Loucy (cell line): ENCODE results near the gene TNFRSF19.

Experiments used
- H2AFZ ChIP-seq: fragments of 200-600 bp; sonication (generic); 2 replicates; pipeline ENCODE4 v1.6.0; 2016; ENCODE audit warnings: antibody characterized with exemption, mild to moderate bottlenecking, low read length, moderate library complexity
- H3F3A ChIP-seq: fragments of 200-600 bp; 2 replicates; pipeline ENCODE4 v1.6.0; 2016; ENCODE audit warnings: antibody characterized with exemption, low read depth, mild to moderate bottlenecking
- H3K27me3 ChIP-seq: fragments of 200-600 bp; sonication (generic); 2 replicates; pipeline ENCODE4 v1.6.1; 2014; ENCODE audit warnings: low read length, mild to moderate bottlenecking; ENCODE audit not compliant: insufficient read depth, poor library complexity, severe bottlenecking
- H3K36me3 ChIP-seq: fragments of 200-600 bp; sonication (generic); 2 replicates; pipeline ENCODE4 v1.6.1; 2016; ENCODE audit warnings: low read length; ENCODE audit not compliant: insufficient read depth
- H3K4me1 ChIP-seq: fragments of 200-600 bp; sonication (generic); 2 replicates; pipeline ENCODE4 v1.5.1; 2014; ENCODE audit warnings: low read length, mild to moderate bottlenecking; ENCODE audit not compliant: insufficient read depth, poor library complexity, severe bottlenecking
- H3K4me2 ChIP-seq: fragments of 200-600 bp; sonication (generic); 2 replicates; pipeline ENCODE4 v1.6.0; 2014; ENCODE audit warnings: antibody characterized with exemption, low read length, low read depth, mild to moderate bottlenecking; ENCODE audit not compliant: poor library complexity, severe bottlenecking
- H3K4me3 ChIP-seq: fragments of 200-600 bp; sonication (generic); 2 replicates; pipeline ENCODE4 v1.5.1; 2014; ENCODE audit warnings: low read length, mild to moderate bottlenecking, mixed read lengths; ENCODE audit not compliant: poor library complexity, severe bottlenecking
- H3K79me2 ChIP-seq: fragments of 200-600 bp; sonication (generic); 2 replicates; pipeline ENCODE4 v1.6.1; 2014; ENCODE audit warnings: low read length; ENCODE audit not compliant: insufficient read depth
- H3K9ac ChIP-seq: fragments of 200-600 bp; sonication (generic); 2 replicates; pipeline ENCODE4 v1.6.0; 2014; ENCODE audit warnings: mild to moderate bottlenecking, low read depth, low read length, moderate library complexity; ENCODE audit not compliant: poor library complexity, severe bottlenecking
- H3K9me2 ChIP-seq: fragments of 200-600 bp; sonication (generic); replicated peaks from 2 replicates; pipeline ENCODE4 v1.6.1; 2016; ENCODE audit warnings: low read depth, low read length, mixed read lengths
- H3K9me3 ChIP-seq: fragments of 200-600 bp; sonication (generic); 2 replicates; pipeline ENCODE4 v1.6.1; 2014; ENCODE audit warnings: mild to moderate bottlenecking, antibody characterized with exemption, low read length, low read depth; ENCODE audit not compliant: insufficient read depth
- H4K20me1 ChIP-seq: fragments of 200-600 bp; sonication (generic); 2 replicates; pipeline ENCODE4 v1.6.0; 2014; ENCODE audit warnings: antibody characterized with exemption, low read length, mild to moderate bottlenecking; ENCODE audit not compliant: insufficient read depth, poor library complexity, severe bottlenecking
- CTCF ChIP-seq: fragments of 200-600 bp; sonication (generic); conservative IDR thresholded peaks from 2 replicates; pipeline ENCODE4 v1.5.1; 2014; ENCODE audit warnings: mild to moderate bottlenecking, antibody characterized with exemption, low read length
- EZH2phosphoT487 ChIP-seq: fragments of 200-600 bp; IDR thresholded peaks from 2 replicates; pipeline ENCODE4 v1.6.1; 2018; ENCODE audit warnings: antibody characterized with exemption, mild to moderate bottlenecking, moderate library complexity, borderline replicate concordance

TNFRSF19 gene

GRCh38 chr13:23651439-23651838 is 81.2 kb downstream of the TNFRSF19 start:
- TF ChIP-seq CTCF (no peak), EZH2phosphoT487 (no peak)
- no peak overlapping the region for H3K4me2 ChIP-seq
- H3K4me3 ChIP-seq = no peak overlapping the region
- H3K27me3 ChIP-seq = peaks cover 90% of the 10 kb centered on the region
- no peaks in the 10 kb centered on the region for H3K79me2 ChIP-seq
- H3K36me3 ChIP-seq = no peaks in the 10 kb centered on the region
- no peaks in the 10 kb centered on the region for H3K9me2 ChIP-seq
- peaks cover 12% of the 10 kb centered on the region for H3K4me1 ChIP-seq
- H2AFZ ChIP-seq = no peak overlapping the region
- H3K9me3 ChIP-seq = no peaks in the 10 kb centered on the region
- H4K20me1 ChIP-seq = no peaks in the 10 kb centered on the region
- H3K9ac ChIP-seq = no peak overlapping the region
- H3F3A ChIP-seq = no peaks in the 10 kb centered on the region

GRCh38 chr13:23651887-23652286 is 81.7 kb downstream of the TNFRSF19 start:
- H3K9me3 ChIP-seq = no peaks in the 10 kb centered on the region
- H3K79me2 ChIP-seq = no peaks in the 10 kb centered on the region
- no peaks in the 10 kb centered on the region for H4K20me1 ChIP-seq
- no peaks in the 10 kb centered on the region for H3F3A ChIP-seq
- no peak overlapping the region for H3K4me2 ChIP-seq
- peak; percentile 76 for TF ChIP-seq EZH2phosphoT487
- no peak for TF ChIP-seq CTCF
- no peaks in the 10 kb centered on the region for H3K9me2 ChIP-seq
- peaks cover 90% of the 10 kb centered on the region for H3K27me3 ChIP-seq
- no peak overlapping the region for H3K9ac ChIP-seq
- no peak overlapping the region for H3K4me3 ChIP-seq
- no peak overlapping the region for H2AFZ ChIP-seq
- H3K36me3 ChIP-seq = no peaks in the 10 kb centered on the region
- peaks cover 12% of the 10 kb centered on the region for H3K4me1 ChIP-seq

GRCh38 chr13:23652909-23653726 is 82.9 kb downstream of the TNFRSF19 start:
- no peaks in the 10 kb centered on the region for H3K36me3 ChIP-seq
- H3K79me2 ChIP-seq = no peaks in the 10 kb centered on the region
- no peaks in the 10 kb centered on the region for H3F3A ChIP-seq
- H3K4me1 ChIP-seq = peaks cover 12% of the 10 kb centered on the region
- no peaks in the 10 kb centered on the region for H3K9me3 ChIP-seq
- H4K20me1 ChIP-seq = no peaks in the 10 kb centered on the region
- TF ChIP-seq CTCF (no peak), EZH2phosphoT487 (no peak)
- no peaks in the 10 kb centered on the region for H3K9me2 ChIP-seq
- no peak overlapping the region for H3K4me3 ChIP-seq
- H3K27me3 ChIP-seq = peaks cover 90% of the 10 kb centered on the region
- no peak overlapping the region for H2AFZ ChIP-seq
- no peak overlapping the region for H3K9ac ChIP-seq
- H3K4me2 ChIP-seq = no peak overlapping the region
